GM18511 (cell line): ENCODE measurements around the gene ABAT.
"Not testable (repeated sequence)": the region's sequence is repeated elsewhere in the genome, so short reads cannot be mapped to it uniquely, and the experiment has no call there.

Source experiments
- ATAC-seq: cut with Tn5 transposase; IDR thresholded peaks from one replicate; pipeline ENCODE4 v1.9.1; 2021; ENCODE audit warnings: mild to moderate bottlenecking, moderate library complexity; ENCODE audit not compliant: unreplicated experiment

The ABAT gene

DNA sequence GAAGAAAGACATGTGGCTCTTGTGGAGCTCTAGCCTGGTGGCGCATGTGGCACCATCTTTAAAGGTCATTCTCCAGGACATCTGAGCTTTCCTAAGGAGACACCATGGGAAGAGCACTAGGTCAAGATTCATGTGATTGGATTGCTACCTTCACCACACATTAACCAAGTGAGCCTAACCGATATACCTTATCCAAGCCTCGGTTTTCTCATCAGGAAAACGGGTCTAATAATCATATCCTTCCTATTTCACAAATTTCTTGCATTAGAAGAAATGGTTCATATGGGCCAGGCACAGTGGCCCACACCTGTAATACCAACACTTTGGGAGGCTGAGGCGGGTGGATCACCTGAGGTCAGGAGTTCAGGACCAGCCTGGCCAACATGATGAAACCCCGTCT, 64.7 kb downstream of the ABAT start:
- ATAC-seq: no peak

DNA sequence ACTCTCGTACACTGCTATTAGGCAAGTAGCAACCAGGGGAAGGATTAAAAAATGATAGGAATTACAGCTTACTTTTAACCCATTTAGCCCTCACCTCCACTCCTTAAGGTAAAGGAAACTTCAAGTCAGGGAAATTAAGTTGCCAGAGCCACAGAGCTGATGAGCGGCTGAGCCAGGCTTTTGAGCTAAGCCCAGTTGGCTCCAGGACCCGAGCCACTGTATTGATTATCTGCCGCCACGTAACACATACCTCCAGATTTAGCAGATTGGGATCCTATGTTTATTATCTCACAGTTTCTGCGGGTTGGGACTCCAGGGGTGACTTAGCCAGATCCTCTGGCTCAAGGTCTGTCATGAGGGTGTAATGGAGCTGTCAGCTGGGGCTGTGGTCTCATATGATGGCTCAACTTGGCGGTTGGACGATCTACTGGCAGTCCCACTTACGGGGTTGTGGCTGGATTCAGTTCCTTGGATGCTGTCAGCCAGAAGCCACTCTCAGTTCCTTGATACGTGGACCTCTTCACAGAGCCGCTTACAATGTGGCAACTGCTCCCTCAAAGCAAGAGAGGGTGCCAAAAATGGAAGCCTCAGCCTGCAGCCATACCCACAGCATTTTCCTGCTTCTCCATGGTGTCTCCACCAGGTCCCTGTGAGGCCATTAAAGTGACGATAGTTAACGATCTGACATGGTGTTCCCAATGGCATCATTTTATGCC, 65.7 kb downstream of the ABAT start:
- ATAC-seq: no peak

DNA sequence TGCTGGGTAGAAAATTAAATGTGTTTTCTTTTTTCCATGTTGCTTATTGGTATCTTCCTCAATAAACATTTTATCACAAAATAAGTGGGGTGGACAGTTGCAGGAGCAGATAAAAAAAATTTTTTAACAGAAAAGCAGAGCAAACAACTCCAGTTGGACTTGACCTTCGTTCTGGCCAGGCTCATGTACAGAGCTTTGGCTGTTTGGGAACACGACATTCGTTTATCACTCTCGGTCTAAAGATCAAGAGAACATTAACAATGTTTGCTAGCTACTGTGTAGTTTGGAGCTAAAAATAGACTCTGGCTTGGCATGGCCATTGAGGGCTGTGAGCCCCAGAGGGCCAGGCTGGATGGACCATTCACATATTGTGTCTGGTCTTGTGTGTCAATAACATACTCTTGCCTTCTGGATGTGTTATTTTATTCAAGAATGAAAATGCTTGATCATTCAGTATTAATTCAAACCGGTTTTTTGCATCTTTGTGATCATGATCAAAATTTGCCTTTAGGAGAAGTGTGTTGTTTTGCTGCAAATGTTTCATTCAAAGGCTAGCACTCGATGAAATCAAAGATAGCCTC, 66.4 kb downstream of the ABAT start:
- no peak for ATAC-seq

DNA sequence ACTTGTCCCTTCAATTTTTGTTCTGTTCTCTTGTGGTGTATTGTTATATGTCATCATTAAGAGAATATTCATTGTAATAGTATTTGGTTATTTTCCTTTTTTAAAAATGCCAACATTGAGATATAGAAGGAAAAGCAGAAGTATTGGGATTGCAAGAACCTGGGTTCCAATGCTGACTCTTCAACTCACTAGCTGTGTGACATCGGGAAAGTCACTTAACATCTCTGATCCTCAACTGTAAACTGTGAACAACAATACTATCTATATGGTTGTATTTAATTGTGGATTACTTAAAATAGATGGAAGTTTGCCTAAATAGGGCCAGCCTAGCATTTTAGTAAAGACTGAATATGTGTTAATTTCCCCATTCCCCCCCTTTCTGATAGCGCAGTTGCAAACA, 67.2 kb downstream of the ABAT start:
- no peak for ATAC-seq

DNA sequence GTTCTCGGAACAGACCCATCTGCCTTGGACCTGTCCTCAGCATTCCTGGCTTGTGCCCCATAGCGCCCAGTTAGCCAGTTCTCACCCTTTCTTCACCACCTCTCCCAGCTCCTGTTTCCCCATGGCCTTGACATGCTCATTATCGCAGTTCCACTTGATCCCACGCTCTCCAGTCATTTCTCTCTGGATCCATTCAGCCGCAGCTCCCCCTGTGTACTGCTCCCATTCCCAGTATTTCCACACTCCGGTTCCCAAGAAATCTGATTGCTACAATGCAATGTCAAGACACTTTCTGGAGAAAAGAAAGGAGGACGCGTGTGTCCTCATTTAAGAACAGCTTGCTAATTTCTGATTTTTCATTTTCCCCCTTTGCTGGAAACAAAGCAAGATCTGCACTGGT, 67.7 kb downstream of the ABAT start:
- no peak for ATAC-seq

DNA sequence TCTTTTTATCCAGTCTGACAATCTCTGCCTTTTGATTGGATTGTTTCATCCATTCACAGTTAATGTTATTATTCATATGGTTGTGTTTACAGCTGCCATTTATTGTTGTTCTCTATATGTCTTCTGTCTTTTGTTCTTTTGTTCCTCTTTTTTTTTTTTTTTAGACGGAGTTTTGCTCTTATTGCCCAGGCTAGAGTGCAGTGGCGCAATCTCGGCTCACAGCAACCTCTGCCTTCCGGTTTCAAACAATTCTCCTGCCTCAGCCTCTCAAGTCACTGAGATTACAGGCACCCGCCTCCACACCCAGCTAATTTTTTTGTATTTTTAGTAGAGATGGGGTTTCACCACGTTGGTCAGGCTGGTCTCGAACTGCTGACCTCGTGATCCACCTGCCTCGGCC, 74.5 kb downstream of the ABAT start:
- ATAC-seq: not testable (repeated sequence)

DNA sequence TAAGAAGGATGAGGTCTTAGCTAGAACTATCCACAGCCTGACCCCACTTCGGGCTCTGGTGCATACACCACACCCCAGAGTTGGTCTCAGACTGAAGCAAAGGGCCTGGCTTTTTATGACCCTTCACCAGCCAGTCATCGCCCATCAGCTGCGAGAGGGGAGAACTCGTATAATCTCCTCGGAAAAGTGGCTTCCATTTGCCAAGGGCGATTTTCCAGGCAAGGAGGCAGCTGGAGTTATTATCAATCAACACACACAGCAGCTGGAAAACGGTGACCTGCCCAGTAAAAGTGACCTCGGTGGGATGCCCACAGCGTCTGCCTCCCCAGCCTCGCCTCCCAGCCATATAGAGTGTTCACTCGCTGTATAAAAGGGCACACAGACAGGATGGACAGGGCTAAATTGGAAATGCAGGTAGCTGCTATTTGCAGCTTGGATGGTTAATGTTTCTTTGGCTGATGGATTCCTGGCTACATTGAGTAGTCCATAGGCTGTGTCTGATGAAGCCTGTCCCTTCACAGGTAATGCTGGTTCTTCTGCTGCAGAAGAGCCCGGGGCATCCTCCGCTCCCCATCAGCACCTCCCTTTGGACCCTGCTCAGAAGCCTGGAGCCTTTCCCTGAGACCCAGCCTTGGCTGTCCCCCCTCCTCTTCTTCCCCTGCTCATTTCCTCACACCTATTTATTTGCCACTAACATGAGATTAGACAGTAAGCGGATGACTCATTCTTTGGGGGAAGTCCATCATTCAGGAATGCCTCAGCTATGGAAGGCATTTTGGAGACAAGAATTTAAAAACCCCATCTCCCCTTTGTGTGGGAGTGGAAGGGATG, 77.3 kb downstream of the ABAT start:
- no peak for ATAC-seq

DNA sequence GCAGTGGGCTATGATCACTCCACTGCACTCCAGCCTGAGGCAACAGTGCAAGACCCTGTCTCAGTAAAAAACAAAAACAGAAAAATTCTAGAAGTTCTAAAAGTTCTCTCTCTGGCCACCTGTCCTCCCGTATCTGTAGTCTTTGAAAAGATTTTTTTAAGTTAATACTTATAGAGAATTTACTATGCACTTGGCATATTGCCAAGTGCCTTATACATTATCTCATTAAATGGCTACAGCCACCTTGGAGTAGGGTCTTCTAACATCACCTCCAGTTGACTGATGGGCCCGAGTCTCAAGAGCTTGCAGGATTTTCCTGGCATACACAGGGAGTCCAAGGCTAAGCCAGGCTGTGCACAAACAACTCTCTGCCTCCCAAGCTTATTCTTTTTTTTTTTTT, 78.3 kb downstream of the ABAT start:
- ATAC-seq: no peak

DNA sequence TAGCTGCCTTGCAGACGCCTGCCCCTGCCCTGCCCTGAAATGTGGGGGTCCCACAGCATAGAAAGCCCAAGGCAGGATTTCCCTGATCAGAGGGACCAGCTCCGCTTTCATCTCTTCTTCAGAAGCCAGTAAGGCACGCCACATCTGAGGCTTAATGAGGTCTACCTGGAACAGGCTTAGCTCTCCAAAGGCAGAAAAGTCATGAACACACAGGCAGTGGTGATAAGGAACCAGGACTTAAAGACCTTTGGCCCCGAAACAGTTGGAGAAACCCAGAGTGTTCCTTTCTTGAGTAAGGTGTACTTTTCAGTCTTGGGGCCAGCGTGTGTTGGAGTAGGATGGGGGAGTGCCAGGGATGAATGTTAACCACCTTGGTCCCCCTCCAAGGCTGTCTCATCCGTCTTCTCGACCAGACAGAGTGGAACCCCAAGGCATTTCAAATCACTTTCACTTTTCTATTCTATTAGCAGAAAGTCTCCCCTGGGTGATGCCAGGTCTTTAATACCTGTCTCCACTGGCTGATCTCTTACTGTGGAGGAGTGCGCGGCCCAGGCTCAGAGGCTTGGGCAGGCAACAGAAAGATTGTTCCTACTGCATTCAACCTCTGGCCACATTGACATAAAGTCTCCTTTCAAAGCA, 79.1 kb downstream of the ABAT start:
- ATAC-seq: no peak

DNA sequence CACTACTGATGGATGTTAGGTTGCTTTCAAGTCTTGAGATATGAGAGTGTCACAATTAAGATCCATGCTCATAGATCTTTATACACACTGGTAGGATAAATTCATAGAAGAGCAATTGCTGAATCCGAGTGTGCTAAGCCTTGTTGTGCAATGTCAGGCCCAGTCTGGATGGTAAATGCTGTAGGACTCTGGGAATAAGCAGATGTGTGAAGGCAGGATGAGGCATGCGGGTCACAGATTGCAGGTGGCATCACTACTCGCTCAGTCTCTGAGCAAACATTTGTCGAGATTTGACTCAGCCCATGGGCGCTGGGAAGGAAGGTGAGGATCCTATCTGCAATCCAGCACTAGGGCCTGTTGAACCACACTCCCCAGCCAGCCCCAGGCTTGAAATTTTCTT, 82.3 kb downstream of the ABAT start:
- no peak for ATAC-seq

DNA sequence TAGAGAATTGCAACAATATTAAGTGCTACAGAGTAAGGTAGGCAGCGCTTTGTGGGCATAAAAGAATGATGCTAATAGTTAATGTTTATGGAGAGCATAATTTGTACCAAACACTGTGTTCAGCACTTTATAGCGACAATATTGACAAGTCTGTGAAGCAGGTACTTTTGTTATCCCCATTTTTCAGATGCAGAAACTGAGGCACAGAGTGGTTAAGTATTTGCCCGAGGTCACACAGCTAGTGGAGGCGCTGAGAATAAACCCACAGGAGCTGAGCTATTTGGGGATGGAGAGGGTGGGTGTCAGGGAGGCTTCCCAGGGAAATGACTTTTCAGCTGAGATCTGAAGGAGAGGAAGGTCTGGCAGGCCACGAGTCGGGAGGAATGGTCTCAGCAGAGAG, 83.6 kb downstream of the ABAT start:
- ATAC-seq: no peak

DNA sequence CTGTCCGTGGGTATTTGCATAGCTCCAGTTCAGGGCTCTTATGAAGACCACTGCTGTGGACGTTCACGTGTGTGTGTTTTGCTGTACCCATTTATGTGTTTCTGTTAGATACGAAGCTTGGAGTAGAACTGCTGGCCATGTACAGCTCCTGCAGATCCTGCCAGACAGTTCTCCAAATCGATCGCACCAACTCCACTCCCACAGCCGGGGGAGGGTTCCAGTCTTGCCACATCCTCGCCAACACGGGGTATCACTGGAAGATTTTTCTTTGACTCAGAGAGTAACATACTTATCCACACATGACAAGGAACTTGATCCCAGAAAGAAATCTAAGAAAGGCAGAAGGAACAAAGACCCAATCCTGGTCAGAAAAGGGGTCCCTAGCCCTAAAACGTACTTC, 85.6 kb downstream of the ABAT start:
- no peak for ATAC-seq

DNA sequence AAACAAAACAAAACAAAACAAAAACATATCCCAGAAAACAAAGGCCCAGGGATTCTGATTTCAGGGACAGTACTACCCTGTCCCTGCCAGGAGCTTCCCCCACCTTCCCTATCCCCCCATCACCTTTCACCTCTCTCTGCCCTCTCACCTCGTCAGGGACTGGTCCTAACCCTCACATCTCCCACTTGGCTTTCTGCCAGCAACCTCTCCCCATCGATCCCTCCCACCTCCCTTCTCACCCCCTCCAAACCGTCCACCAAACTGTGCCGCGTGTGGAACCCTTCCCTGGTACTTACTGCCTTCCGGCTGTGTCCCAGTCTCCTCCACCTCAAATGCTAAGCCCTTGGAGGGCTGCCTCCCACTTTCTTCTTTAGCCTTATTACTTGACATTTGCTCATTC, 86.7 kb downstream of the ABAT start:
- ATAC-seq: no peak

DNA sequence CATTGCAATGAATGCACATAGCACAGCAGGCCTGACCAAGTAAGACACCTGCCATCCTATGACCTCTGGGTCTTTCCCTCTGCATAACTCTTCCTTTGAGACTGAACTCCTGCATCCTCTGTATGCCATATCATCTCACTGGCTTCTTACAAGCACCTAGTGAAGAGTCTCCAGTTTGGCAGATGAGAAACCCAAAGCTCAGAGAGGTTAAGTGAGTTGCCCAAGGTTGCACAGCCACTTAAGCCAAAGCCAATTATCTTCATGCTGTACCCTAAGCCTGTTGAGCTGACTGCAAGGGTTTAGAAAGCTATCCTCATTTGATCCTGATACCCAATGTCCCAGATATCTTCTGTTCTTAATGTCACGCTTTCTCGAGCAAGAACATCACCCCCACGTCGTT, 87.8 kb downstream of the ABAT start:
- ATAC-seq: no peak

DNA sequence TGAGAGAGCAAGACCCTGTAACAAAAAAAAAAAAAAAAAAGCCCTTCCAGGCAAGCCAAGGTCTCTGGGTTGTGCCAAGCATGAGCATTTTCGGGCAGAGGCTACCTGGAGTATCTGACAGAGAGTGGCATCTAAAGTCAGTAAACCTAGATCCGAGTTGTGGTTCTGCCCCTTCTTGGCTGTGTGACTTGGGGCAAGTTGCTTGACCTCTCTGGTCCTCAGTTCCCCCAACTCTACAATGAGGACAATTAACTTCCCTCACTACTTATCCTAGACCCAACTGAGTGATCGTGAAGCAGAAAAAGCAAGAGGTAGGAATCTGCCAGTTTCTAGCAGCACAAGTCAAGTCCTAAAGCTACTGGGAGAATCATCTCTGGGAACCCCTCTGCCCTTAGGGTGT, 88.7 kb downstream of the ABAT start:
- ATAC-seq: no peak

DNA sequence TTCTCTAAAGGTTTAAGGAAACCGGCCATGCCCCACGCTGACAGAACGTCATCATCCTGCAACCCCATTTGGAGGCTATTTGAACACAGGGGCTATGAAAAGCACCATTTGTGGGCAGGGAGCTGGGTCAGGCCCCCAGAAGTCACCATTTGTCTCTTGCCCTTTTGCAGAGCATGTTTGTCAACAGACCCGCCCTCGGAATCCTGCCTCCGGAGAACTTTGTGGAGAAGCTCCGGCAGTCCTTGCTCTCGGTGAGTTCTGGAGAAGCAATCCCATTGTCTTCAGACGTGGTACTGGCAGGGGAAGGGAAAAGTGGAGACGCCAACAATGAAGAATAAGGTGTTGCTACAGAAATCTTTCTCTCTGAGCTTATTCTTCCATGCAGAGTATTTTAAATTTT, 89.5 kb downstream of the ABAT start:
- ATAC-seq: no peak

DNA sequence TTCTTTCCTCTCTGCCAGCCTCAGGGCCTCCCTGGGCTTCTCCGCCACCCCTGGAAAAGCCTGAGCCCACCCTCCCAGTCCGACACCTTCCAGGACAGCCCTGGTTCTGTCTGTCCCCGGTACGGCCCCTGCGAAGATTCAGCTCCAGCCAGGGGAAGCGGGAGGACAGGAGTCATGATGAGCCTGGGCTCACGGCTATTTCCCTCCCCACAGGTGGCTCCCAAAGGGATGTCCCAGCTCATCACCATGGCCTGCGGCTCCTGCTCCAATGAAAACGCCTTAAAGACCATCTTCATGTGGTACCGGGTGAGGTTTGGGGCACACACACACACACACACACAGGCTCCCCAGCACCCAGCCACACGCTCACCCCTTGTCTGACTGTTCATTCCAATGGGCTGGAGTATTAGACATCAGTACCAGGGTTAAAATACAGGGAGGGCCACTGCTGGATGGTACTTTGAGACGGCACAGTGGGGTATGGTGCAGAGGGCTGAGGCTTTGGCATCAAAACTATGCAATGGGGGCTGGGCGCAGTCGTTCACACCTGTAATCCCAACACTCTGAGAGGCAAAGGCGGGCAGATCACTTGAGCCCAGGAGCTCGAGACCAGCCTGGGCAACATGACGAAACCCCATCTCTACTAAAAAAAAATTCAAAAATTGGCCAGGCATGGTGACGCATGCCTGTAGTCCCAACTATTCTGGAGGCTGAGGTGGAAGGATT, 90.3 kb downstream of the ABAT start:
- no peak for ATAC-seq

DNA sequence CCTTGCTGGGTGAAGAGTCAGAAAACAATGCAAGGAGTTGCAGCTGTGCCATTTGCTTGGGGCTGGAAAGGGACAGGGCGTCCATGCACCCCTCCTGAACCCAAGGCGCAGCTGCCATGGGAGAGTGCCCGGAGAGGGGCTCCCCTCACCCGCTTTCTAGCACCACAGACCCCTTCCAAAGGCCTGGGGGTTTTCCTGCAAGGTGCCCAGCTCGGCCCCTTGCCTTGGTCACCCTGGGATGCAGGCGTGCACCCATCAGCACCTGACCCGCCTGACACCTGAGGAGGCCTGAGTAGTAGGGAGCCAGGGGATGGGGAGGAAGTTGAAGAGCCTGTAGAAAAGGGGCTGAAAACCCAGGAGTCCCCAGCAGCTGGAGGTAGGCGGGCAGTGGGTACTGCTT, 92.8 kb downstream of the ABAT start:
- no peak for ATAC-seq

DNA sequence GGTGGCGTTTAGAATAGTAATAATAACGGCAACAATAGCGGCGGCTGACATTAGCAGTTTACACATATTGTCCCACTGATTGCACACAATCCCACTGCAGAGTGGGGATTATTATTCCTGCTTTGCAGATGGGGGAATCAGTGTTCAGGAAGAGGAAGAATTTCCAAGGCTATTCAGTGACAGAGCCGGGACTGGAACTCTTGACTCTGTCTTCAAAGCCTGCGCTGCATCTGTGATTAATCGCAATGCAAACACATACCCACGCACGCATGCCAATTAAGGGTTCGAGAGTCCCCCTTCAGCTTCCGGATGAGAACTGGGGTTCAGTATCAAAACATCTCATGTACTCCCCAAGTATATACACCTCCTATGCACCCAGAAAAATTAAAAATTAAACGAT, 93.9 kb downstream of the ABAT start:
- ATAC-seq: no peak

DNA sequence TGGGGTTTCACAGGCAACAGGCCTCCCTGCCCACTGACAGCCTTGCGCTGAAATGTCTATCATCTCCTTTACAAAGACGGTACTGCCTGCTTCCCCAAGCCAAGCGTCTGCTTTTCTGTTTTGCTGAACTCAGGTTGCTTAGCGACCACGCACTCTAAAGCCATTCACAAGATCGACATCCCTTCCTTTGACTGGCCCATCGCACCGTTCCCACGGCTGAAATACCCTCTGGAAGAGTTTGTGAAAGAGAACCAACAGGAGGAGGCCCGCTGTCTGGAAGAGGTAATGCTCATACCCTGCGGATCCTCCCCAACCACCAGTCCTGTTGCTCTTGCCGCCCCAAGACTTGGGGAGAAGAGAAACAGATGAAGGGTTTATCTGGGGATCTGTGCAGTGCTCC, 94.3 kb downstream of the ABAT start:
- no peak for ATAC-seq

DNA sequence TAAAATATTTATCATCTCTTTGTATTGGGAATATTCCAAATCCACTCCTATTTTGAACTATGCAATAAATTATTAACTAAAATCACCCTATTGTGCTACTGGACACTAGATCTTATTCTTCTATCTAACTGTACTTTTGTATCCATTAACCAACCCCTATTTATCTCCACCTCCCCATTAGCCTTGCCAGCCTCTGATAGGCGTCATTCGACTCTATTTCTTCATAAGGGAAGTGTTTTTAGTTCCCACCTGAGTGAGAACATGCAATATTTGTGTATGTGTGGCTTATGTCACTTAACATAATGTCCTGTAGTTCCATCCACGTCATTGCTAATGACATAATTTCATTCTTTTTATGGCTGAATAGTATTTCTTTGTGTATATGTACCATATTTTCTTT, 99.1 kb downstream of the ABAT start:
- no peak for ATAC-seq
